HG03378 (cell line): ENCODE results near the gene NDRG2.

ENCODE experiments used
- ATAC-seq: cut with Tn5 transposase; IDR thresholded peaks from one replicate; pipeline ENCODE4 v1.9.1; 2021; ENCODE audit warnings: mild to moderate bottlenecking, moderate library complexity; ENCODE audit not compliant: unreplicated experiment

Gene NDRG2

GRCh38 chr14:21037156-21037555 lies 12.3 kb upstream of the NDRG2 start:
- ATAC-seq = no peak

- ATAC-seq = no peak
Observed at GRCh38 chr14:21036751-21037150, 11.9 kb upstream of the NDRG2 start.

- ATAC-seq = no peak
Observed at GRCh38 chr14:21034707-21035106, 9.8 kb upstream of the NDRG2 start, which contains the start of gene RNASE13. RNASE13 (minus strand) TSS chr14:21034807; CDS start chr14:21034288, 519 bp downstream.

- no peak for ATAC-seq
Observed at GRCh38 chr14:21033133-21033698, 8.4 kb upstream of the NDRG2 start.

- ATAC-seq = no peak
Observed at GRCh38 chr14:21032326-21033132, 7.7 kb upstream of the NDRG2 start.

GRCh38 chr14:21030531-21030930 lies 5.7 kb upstream of the NDRG2 start:
- ATAC-seq = no peak

- ATAC-seq = no peak
Observed at GRCh38 chr14:21029917-21030316, 5.1 kb upstream of the NDRG2 start, which contains the start of gene TPPP2. TPPP2 (plus strand) TSS chr14:21030217; CDS start chr14:21030582, 365 bp downstream.

- no peak for ATAC-seq
Observed at GRCh38 chr14:21026988-21027315, 2.1 kb upstream of the NDRG2 start.

GRCh38 chr14:21026274-21026987 lies 1.6 kb upstream of the NDRG2 start:
- ATAC-seq = no peak

GRCh38 chr14:21025371-21026273 lies 761 bp upstream of the NDRG2 start:
- ATAC-seq = no peak

- no peak for ATAC-seq
Observed at GRCh38 chr14:21023817-21024584, 860 bp downstream of the NDRG2 start.

- no peak for ATAC-seq
Observed at GRCh38 chr14:21023174-21023573, 1.7 kb downstream of the NDRG2 start.

- ATAC-seq = no peak
Observed at GRCh38 chr14:21022686-21023085, 2.2 kb downstream of the NDRG2 start.

- no peak for ATAC-seq
Observed at GRCh38 chr14:21020977-21021545, 3.8 kb downstream of the NDRG2 start.

GRCh38 chr14:21019366-21019765 lies 5.5 kb downstream of the NDRG2 start:
- ATAC-seq = no peak

GRCh38 chr14:21018781-21019180 lies 6.1 kb downstream of the NDRG2 start:
- no peak for ATAC-seq

GRCh38 chr14:21018286-21018685 lies 6.6 kb downstream of the NDRG2 start:
- no peak for ATAC-seq

- ATAC-seq = no peak
Observed at GRCh38 chr14:21017528-21018245, 7.2 kb downstream of the NDRG2 start.
